Stimulated activated CD8-positive, alpha-beta memory T cell treated with anti-CD3 and anti-CD28 coated beads, Interleukin-7, amount 100 ng/mL, for 4 hours (primary cell): ENCODE data around the gene TPK1.
"Not testable (repeated sequence)": the region's sequence is repeated elsewhere in the genome, so short reads cannot be mapped to it uniquely, and the experiment has no call there.

Source experiments
- DNase-seq, 2 donors: peaks; one replicate each; pipeline ENCODE4 v3.0.0-alpha.2; 2020; ENCODE audit warnings: low read depth in 2 of 2

TPK1 gene

DNA sequence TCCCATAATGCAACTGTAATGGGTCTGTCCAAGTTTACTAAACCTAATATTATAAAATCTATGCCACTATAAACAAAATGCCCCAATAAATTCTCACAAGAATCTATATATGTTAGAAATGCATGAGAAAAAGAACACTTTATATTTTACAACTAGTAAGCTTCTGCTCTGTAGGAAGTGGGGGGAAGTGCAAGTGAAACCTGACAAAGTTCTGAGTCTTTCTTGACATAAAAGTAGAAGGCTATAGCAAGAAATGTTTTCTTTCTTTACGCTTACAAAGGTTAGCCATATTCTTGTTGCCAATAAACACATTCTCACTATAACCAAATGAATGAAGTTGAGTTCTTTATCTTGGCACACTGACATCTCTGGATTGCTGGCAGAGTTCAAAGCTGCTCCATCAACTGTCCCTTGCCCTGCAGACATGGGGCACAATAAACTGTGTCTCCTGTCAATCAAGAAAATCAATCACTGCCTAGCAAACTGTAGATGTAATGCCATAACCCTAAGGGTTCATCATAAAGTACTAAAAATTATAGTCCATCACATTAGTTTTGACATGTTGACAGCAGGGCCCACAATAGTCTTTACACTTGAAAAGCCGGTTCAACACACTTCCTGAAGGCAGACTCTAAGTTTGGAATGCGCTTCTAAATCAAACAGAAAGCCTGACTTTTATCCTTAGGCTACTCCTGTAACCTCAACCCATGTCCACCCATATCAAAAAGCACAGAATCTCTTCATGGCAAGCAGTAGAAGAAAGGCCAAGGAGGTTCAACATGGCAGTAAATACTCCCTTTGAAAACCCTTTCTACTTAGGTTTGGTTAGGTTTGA is 58.6 kb downstream of the TPK1 start:
- no peak for DNase-seq

- DNase-seq, result no peak
These were observed 59.4 kb downstream of the TPK1 start for GRCh38 chr7:144776447-144776846.

- DNase-seq, result no peak
These were observed 60.1 kb downstream of the TPK1 start for GRCh38 chr7:144775749-144776148.

DNA sequence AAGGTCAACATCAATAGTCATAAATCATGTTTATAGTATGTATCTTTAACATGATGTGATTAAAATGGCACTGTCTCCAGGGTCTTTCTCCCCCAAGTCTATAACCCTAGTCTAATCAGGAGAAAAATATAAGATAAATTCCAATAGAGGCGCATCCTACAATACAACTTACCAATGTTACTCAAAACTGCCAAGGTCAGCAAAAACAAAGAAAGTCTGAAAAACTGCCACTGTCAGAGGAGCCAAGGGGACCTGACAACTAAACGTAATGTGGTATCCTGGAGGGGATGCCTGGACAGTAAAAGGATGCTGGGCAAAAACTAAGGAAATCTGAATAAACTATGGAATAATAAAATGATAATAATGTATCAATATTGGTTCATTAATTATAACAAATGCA is 63.9 kb downstream of the TPK1 start:
- no peak for DNase-seq

- no peak for DNase-seq
These were observed 64.7 kb downstream of the TPK1 start for GRCh38 chr7:144771174-144771573.

- DNase-seq, result no peak
These were observed 66.5 kb downstream of the TPK1 start for GRCh38 chr7:144769352-144769751.

DNA sequence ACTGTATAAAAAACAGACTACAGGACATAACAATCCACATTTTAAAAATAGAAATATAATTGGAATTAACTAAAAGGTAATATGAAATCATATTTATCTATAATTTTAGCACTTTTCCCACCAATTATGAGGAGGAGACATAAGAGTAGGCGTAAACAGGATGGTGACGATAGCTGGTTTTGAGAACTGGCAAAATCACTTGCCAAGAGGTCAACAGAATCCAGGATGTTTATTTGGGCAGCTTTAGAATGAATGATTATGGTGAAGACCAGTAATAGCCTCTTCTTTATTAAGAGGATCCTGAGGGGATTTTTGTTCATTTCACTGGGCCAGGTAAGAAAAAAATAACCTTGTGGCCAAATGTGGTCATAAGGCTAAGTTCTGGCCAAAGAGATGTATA is 67.2 kb downstream of the TPK1 start:
- DNase-seq, result no peak

- DNase-seq, result no peak
These were observed 72.6 kb downstream of the TPK1 start for GRCh38 chr7:144763291-144763690.

GRCh38 chr7:144762853-144763252 is 73.0 kb downstream of the TPK1 start:
- no peak for DNase-seq

DNA sequence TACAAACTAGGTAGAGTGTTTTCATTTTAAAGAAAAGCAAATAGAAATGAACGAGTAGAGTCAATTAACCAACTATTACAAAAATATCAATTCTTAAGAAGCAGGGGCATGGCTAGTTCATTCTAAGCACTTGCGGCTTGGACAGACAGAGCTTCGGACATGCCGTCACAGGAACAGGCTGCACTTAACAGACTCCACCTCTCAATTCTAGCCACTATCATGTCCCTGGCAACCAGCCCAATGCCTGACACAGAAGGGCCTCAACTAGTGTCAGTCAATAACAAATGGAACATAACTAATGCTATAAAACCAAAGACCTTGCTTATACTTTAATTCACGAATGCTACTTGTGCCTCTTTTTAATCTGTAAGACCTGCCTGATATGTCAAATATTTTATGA is 74.4 kb downstream of the TPK1 start:
- DNase-seq, result no peak

GRCh38 chr7:144759653-144760052 is 76.2 kb downstream of the TPK1 start:
- no peak for DNase-seq

DNA sequence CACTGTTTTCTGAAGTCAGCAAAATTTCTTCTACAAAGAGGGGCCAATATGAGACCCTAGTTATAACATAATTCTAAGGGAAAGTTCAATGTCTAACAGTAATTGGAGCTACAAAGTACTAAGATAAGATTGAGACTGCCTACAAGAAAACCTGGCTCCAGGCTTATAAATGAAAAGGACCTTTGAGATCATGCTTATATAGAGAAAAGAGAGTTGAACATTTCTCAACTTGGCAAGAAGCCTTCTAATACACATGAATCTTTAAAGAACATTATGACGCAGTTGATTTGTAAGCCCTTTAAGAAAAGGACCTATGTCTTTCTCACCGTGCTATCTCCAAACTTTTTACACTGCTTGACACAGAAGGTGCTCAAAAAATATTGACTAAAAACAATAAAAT is 87.9 kb downstream of the TPK1 start:
- DNase-seq, result no peak

DNA sequence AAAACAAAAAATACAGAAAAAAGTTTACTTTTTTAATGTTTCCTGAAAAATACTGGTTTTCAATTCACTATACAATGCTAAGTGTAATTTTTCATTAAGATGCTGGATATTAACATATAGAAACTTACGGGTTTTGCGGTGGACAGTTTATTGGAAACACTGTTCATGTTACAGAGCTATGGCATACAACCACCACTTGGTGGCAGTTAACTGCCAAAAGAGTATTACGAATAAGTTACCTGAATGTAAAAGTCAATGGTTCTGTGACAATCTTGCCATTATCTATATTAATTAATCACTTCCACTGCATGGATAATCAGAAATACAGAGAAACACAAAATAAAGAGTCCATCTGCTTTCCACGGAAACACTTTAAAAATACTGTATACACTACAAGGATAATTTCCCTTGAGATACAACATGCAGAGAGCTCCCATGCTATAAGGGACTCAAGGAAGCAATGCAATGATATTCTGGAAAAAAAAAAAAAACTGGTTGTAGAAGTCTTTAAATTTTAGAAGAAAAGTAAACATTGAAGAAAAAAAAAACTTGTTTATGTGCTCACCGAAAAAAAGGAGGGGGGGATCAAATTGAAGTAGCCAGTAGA is 97.0 kb downstream of the TPK1 start:
- DNase-seq, result peak in 1 of 2 donors; percentile 10

DNA sequence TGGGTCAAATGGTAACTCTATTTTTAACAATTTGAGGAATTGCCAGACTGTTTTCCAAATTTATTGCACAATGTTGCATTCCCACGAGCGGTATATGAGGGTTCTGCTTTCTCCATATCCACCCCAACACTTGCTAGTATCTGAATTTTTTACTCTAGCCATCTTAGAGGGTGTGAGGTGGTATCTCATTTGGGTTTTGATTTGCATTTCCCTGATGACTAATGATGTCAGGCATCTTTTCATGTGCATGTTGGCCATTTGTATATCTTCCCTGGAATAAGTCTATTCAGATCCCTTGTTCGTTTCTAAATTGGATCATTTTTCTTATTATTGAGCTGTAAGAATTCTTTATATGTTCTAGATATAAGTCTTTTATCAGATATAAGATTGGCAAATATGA is 97.7 kb downstream of the TPK1 start:
- no peak for DNase-seq

DNA sequence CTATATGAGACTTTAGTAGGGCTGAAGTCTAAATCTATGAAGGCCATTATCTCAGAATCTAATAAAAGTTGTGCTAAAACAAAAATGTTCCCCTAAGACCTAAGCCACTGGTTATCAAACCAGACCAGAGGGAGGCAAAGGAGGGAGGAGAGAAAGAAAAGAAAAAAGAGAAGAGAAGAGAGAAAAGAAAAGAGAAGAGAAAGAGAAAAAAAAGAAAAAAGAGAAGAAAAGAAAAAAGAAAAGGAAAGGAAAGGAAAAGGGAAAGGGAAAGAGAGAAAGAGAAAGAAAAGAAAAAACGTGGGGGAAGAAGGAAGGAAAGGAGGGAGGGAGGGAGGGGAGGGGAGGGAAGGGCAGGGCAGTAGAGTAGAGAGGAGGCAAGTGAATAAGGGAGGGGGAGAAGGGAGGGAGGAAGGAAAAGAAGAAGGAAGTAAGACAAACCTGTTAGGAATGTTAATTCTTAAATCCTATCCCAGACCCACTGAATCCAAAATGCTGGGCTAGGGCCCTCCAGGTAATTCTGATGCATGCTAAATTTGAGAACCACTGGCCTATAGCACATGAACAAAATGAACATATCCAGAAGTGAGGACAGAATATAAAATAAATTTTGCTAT is 98.9 kb downstream of the TPK1 start:
- no peak for DNase-seq

GRCh38 chr7:144735505-144736276 is 100.2 kb downstream of the TPK1 start:
- no peak for DNase-seq

- DNase-seq, result no peak
These were observed 104.0 kb downstream of the TPK1 start for GRCh38 chr7:144731661-144732351.

- DNase-seq, result no peak
These were observed 105.6 kb downstream of the TPK1 start for GRCh38 chr7:144730224-144730623.

DNA sequence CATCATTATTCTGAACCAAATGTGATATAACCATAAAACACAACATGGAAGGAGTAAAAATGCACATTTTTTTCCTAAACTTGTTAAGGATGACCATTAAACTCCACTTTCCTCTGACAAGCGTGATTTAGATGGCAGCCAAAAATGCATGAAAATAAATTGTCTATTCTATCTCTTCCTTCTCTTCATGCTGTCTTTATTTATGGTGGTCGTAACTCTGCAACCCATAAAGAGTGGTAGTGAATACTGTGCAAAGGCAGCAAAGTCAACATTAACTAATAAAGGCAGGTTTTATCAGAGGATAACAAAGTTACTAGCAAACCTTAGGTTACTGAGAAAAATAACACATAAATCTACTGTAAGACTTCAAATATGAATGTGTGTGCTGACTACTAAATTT is 106.6 kb downstream of the TPK1 start:
- no peak for DNase-seq

DNA sequence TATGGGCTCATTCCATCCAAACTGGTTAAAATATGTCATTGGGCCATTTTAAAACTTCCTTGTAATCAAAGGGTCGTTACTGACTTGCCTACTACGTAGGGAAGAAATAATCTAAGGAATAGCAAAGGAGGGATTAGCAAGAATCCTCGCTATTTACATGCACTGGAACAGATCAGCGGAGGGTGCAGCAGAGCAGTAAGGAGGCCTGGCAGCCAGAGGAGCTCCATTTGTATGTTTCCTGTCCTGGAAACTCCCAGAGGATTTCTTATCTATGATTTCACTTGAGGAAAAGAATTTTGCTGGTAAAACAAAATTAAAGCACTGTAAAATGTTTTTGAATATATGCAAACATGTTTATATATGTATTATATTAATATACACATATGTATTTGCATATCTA is 107.3 kb downstream of the TPK1 start:
- DNase-seq, result no peak

DNA sequence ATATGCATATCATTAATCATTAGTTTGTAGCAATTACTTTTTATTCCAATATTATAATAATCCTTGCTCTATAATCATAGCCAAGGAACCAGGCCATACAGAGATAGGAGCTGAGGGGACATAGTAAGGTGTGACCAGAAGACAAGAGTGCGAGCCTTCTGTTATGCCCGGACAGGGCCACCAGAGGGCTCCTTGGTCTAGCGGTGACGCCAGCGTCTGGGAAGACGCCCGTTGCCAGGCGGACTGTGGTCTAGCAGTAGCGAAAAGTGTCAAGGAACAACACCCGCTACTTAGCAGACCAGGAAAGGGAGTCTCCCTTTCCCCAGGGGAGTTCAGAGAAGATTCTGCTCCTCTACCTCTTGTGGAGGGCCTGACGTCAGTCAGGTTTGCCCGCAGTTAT is 109.0 kb downstream of the TPK1 start:
- not testable (repeated sequence) for DNase-seq

GRCh38 chr7:144725070-144725469 is 110.8 kb downstream of the TPK1 start:
- no peak for DNase-seq
